Ovary (tissue), 3 donors: Measurements from ENCODE around the gene RAD23B.

ENCODE experiments used
- EP300 ChIP-seq: sonication (generic); formaldehyde crosslinking; IDR thresholded peaks from one replicate; pipeline ENCODE4 v1.6.1; 2017; ENCODE audit warnings: antibody characterized with exemption
- POLR2A ChIP-seq: fragments of 450-650 bp; IDR thresholded peaks from one replicate; pipeline ENCODE4 v1.6.1; 2017; ENCODE audit warnings: antibody characterized with exemption, mild to moderate bottlenecking, moderate library complexity
- TF ChIP-seq, protein P1 (sequence below), 3 donors: fragments of 450-650 bp in 2 of 3; fragments of 200-600 bp in 1 of 3; IDR thresholded peaks; one replicate each; pipeline versions ENCODE4 v1.5.1 to v1.8.0; 2016 to 2022; ENCODE audit warnings: antibody characterized with exemption in 3 of 3, mild to moderate bottlenecking in 1 of 3
- donor health status: DM: no; HTN: no; CAD: no.

DNA sequence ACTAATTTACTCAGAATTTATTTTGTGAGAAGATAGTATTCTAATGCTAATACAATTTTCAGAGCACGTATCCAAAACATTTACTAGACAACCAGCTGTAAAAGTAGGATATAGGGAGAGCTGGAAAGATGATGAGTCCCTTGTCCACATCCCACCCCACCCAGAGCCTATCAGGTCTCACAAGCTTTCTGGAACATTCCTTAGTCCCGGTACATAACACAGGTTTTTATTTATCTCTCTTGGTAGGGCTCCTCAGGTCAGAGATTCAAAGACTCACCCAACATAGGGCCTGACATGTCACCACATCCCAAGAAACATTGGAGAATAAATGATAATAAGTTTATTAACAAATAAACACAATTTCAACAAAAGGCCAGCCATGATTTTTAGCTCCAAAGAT, 13.8 kb upstream of the RAD23B start:
- TF ChIP-seq, protein P1, sequence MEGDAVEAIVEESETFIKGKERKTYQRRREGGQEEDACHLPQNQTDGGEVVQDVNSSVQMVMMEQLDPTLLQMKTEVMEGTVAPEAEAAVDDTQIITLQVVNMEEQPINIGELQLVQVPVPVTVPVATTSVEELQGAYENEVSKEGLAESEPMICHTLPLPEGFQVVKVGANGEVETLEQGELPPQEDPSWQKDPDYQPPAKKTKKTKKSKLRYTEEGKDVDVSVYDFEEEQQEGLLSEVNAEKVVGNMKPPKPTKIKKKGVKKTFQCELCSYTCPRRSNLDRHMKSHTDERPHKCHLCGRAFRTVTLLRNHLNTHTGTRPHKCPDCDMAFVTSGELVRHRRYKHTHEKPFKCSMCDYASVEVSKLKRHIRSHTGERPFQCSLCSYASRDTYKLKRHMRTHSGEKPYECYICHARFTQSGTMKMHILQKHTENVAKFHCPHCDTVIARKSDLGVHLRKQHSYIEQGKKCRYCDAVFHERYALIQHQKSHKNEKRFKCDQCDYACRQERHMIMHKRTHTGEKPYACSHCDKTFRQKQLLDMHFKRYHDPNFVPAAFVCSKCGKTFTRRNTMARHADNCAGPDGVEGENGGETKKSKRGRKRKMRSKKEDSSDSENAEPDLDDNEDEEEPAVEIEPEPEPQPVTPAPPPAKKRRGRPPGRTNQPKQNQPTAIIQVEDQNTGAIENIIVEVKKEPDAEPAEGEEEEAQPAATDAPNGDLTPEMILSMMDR (IDR thresholded peaks at IDR 0.05), result no peak
- TF ChIP-seq POLR2A, result no peak
- no peak for TF ChIP-seq EP300
